Measurements from ENCODE around the gene EPHB1. TPM values are rescaled to one million over a fixed set of nuclear protein-coding genes. Genes with fewer than 3 reads are reported as not detected.
"Not testable (repeated sequence)": the region's sequence is repeated elsewhere in the genome, so short reads cannot be mapped to it uniquely, and the experiment has no call there.

The EPHB1 gene
- total RNA-seq, 1 donor from 2014 or later = 1.9 TPM

DNA sequence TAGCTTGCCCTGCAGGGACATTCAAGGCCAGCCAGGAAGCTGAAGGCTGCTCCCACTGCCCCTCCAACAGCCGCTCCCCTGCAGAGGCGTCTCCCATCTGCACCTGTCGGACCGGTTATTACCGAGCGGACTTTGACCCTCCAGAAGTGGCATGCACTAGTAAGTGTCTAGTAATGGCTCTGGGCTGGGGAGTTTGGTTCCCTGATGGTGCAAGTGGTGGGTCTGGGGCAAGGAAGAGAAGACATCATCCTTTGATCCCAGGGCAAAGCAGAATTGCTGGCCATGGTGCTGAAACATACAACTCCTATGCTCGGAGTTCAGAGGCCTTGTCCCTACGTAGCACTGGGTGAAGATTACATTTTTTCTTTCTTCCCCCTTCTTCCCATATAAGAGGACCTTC, 311.4 kb downstream of the EPHB1 start:
- no peak for DNase-seq (ENCODE audit: low spot score)

DNA sequence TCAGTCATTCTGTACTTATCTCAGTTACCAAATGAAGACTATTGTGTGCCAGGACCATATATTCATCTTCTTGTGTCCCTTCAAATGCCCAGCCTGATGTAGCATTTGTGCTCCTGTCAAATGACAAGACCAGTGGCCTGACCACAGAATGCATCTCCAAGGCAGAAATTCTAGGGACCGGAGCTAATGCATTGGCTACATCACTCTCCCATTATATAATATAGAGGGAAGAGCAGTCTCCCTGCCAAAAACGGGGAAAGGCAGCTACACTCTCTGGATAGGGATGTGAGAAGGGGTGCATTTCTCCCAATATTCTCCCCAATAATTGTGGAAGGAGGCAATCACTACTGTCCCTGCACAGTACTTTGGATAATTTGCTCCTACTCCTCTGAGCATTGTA, 312.0 kb downstream of the EPHB1 start:
- DNase-seq (ENCODE audit: low spot score) = no peak

DNA sequence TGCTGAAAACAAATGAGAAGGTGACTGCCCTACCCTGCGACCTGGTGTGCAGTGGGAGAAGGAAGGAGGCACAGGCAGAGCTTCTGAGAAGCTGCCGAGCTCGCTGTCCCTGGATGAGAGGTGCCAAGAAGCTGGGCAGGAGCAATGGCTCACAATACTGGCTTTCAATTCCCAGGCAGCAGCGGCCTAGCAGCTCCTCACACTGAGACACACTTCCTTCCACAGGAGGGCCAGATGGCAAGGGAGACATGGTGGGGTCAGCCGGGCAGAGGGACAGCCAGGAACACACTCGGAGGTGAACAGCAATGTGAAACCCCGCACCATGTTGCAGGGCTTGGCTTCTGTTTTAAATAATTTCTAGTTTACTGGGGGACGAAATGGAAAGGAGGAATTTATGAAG, 314.6 kb downstream of the EPHB1 start:
- DNase-seq (ENCODE audit: low spot score) = no peak

DNA sequence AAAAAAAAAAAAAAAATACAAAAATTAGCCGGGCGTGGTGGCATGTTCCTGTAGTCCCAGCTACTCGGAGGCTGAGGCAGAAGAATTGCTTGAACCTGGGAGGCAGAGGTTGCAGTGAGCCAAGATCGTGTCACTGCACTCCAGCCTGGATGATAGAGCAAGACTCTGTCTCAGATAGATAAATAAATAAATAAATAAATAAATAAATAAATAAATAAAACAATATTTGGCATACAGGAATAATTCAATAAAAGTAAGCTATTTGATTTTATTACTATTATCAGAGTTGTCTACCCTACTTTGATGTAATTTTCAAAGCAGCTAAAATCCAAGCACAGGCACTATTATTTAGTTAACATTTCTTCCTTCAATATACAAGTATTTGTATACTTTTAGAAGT, 319.5 kb downstream of the EPHB1 start:
- DNase-seq (ENCODE audit: low spot score) = not testable (repeated sequence)

DNA sequence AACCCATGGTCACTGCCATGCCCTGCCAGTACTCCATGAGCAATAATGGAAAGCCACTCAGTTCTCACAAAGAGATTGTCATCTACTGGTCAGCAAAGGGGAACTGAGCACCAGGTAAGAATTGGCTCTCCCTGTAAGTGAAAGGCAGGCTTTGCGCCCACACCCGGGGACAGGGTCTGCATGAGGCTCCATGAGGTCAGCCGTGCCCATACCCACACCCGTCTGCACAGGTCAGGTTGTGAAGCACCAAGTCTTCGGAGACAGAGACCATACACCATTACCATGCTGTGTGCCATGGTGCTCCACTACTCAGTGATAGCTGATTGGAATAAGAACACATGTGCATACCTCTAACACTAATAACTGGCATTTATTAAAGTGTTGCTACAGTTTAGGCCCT, 322.9 kb downstream of the EPHB1 start:
- DNase-seq (ENCODE audit: low spot score) = no peak

DNA sequence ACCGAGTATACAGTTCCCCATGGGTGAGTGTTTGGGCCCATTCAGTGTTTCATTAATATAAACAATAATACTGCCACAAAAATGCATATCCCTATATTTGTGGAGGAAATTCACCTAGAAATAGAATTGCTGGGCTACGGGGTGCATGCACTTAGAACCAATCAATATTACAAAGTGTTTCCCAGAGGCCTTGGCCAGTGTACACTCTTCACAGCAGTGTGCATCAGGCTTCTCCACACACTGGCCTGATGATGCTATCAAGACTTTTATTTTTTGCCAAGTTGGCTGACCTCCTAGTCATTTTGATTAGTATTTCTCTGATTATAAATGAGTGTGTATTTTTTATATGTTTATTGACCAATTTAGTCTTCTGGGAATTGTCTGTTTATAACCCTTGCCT, 323.7 kb downstream of the EPHB1 start:
- no peak for DNase-seq (ENCODE audit: low spot score)

DNA sequence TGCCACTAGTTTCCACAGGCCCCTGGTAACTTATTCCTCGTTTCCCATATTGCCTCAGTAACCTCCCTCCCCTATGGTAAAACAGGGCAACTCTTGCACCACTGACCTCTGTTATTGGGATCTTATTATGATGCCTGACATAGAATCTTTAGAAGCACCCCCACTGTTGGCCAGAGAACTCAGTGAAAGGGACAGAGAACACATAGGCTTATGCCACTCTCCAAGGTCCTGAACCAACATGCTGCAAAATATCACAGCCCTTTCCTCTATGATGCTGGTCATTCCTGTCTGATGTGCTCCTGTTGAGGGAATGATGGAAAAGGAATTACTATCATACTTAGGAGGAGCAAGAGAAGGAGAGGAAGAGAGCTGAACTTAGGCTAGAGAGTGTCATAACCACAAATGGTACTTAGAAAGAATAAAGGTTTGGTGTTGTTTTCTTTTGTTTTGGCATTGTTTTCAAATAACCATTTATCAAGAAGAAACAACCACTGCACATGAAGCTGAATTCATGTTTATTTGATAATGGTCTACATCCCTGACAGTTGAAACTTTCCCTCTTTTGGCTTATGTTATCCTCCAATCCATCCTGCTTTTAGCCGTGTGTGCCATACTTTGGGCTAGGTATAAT, 330.2 kb downstream of the EPHB1 start:
- no peak for DNase-seq (ENCODE audit: low spot score)

DNA sequence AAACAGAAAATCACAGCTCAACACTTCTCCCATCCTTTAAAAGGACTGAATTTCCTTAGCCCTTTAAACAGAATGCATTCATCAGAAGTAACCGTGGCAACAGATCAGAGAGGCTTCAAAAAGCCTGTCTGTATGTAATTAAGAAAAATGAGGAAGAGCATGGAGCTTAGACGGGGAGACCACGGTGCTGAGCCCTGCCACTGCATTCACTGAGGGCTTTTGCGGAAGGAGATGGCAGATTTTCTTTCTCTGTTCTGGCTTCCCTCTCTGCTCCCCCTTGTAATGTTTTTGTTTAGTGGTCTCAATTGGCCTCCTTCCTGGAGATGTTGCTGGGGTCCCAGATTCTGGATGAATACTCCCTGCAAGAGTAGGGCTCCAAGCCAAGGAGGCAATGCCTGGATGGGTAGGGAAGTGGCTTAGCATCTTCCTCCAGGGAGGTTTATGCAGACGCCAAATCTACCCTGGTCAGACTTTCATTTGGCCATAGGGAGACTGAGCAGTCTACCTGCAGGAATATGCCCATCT, 332.9 kb downstream of the EPHB1 start:
- no peak for DNase-seq (ENCODE audit: low spot score)

DNA sequence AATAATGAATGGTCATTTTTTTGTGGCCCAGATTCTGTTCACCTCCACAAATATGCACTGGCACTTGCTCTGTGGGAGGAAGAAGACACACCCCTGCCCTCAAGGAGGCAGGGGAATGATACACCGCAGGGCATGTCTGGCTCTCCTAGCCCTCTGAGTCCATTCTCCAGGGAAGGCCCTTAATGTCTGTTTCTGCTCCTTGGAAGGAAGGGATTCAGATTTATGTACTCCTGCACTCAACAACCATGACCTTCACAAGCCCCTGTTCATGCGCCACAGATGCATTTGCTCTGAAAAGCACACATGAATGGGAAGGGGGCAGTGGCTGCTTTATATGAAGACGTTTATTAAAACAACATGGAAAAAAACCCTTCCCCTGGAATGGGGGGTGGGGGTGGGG, 333.8 kb downstream of the EPHB1 start:
- DNase-seq (ENCODE audit: low spot score) = no peak

DNA sequence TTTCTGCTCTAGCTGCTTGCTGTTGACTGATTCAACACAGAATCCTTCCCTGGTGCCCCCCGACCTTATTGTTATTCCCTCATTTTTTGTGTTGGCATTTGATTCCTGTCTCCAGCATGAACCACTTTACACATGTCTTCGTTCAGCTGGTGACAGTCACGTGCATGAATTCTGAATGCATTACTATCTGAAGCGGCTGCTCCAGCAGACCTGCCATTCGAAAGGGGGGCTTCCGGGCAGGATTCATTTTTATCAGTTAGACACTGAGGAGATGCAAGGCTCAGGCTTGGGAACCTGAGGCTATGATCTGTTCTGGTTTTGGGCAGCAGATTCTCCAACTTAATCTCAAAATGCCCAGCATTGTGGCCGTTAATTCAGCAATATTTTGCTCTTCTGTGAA, 336.2 kb downstream of the EPHB1 start:
- DNase-seq (ENCODE audit: low spot score) = no peak

DNA sequence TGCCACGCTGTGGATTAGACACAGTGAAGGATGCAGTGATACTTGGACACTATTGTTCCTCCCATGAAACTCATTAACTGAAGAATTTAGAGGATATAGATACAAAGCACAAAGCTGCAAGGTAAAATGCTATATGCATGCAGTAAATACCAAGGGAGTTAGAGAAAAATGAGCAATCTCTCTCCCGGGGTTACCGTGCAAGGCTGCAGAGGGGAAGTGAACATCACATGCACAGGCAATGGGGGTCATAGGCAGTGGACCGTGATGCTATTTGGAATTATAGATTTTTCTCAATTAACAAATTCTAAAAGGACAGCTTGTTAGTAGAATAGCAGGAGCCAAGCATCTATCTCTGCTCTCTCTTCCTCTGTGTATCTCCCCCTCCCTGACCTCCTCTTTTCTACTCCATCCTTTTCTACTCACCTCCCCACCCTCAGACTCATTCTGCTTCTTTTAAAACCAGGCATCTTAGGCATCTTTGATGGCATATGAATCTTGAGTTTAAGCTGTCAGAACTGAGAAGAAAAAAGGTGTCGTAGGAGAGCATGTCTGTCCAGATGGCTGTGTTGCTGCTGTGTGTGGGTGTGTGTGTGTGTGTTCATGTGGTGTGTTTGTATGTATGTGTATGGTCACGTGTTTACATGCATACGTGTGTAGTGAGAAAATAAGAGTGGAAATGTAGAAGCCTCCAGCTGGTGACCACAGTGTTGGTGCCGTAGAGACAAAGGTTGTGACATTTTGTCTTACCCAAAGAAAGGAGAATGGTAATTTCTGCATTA, 339.0 kb downstream of the EPHB1 start:
- no peak for DNase-seq (ENCODE audit: low spot score)

DNA sequence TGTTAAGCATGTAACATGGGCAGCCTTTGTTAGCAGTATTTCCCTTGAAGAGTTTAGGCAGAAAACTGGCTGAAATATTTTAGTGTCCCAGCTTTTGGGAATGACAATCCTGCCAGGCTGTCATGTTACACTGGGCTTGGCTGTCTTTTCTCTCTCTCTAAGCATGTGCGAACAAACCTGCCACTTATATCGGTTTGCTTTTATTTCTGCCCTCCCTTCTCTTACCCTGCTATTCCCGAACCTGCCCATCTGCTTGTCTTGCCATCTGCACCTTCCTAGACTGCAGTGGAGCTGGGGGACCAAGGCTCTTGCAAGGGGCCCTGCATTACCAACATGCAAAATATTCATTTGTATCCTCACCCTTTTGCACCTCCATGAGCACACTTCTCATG, 339.6 kb downstream of the EPHB1 start:
- no peak for DNase-seq (ENCODE audit: low spot score)

DNA sequence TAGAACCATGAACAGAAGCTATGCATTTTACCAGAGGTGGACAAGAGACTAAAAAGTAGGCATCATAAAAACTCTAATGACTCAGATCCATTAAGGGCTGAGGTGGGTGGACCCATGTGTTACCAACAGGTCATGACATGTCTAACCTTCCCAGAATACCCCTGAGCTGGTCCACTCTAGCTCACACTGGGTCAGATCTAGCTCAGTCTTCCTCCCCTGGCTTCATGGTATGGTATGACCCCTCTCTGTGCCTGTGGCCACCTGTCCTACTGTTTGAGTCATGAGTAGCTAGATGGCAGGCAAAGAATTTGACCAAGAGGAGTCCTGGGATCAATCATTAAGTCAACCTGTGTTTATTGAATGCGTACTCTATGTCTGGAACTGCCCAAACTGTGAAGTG, 340.4 kb downstream of the EPHB1 start:
- no peak for DNase-seq (ENCODE audit: low spot score)

DNA sequence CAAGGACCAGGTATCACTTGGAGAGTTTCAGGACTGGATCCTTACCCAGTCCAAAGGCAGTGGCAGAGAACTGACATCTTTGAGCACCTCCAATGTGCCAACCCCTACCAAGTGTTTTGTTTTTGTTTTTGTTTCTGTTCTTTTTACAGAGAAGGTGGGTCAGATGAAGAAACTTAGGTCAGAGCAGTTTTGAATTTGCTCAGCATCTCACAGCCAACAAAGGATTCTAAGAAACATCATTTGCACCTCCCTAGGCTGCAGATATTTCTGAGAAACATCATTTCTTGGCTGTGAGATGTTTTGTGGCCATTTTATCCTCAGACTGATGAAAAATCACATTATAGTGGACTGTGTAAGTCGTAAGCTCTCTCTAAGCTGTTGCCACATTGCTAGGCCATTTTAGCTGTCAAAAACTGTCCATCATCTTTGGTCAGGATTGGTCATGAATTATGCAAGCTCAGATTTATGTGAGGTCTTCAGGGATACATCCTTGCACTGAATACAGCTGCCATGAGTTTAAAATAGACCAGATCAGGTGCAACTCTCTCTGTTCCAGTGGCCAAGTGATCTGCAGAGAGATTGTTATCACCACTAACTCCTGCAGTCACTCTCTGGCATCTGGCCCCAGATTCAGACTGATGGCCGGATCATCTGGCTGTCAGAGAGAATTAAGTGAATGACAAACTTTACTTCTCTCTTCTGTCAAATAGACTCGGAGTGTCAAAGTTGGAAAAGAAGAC, 341.5 kb downstream of the EPHB1 start:
- no peak for DNase-seq (ENCODE audit: low spot score)

DNA sequence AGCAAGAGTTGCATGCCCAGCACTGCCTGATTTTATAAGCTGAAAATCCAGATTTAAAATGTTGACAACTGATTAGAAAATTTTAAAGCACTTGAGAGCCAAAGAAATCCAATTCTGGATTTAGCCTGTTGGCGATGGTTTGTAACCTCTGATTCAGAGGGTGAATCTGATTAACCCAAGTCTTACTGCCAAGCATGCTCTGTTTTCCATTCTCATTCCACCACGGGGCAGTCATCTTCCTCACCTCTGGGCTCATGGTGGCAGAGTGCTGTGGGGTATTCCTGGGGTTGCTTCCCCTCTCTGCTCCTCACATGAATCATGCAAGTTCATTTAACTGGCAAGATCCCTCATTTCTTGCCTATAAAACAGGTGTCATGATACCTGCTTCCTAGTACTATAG, 342.2 kb downstream of the EPHB1 start:
- no peak for DNase-seq (ENCODE audit: low spot score)

DNA sequence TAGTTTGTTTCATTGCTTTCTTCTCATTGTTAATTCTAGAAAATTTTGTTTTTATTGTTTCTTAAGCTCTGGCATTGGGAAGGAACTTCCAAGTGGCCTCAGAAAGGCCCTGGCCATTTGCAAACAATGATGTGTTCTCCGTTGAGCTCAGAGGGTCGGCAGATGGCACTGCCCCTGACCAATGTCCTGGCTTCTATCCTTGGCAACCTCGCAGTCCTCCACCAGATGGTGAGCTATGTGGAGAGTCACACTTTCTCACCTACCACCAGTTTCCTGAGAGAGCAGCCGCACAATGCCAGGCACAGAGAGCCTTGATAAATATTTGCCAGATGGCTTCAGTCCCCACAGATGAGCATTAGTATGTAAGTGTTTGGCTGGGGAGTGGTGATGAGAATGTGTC, 343.7 kb downstream of the EPHB1 start:
- DNase-seq (ENCODE audit: low spot score) = no peak

DNA sequence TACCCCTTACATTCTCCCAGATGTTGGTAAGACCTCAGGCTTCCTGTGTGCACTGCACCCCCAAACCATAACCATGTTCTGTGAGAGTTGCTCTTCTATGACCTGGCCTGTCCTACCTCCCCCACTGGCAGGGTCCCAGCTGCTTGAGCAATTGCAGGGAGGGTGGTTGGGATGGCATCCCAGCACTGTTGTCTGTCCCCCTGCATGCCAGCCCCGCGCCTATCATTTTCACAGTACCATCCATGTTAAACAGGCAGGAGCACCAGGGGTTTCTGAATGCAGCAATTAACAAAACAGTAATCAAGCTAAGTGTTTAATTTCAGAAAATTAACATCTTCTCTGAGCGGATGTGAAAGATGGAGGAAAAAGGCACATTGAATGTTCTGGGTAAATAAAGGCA, 345.5 kb downstream of the EPHB1 start:
- no peak for DNase-seq (ENCODE audit: low spot score)

DNA sequence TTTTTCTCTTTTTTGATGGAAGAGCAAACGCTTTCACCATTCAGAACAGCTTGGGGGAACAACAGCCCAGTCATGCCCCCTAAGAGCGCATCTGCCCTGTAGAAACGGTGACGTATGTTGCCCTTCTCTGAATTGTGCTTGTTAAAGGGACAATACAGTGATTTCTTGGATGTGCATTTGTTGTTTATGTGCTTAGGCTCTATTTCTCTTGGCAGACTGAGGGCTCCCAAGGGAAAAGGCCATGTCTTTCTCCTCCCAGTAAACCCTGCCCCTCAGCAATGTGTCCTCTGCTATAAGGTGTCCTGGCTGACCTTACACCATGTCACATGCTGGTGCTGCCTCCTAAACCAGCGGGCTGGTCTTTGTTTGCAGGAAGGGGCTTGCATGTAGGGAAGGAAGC, 346.1 kb downstream of the EPHB1 start:
- DNase-seq (ENCODE audit: low spot score) = no peak

DNA sequence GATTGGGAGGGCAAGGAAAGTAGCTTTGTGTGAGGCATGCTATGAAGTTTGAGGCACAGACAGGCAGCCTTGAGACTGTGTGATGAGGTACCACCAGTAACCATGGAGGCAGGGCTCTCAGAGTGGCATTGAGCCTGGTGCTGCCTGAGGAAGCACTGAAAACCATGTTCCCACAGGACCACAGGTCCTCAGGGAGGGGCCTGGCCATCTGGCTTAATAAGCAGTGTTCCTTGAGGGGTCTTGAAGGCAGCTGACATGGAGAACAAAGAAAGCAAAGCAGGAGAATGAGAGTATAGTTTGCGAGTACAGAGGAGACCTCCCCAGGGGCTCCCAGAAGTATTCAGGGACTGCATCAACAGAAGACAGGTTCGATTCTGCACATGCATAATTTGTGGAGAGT, 346.6 kb downstream of the EPHB1 start:
- DNase-seq (ENCODE audit: low spot score) = no peak

DNA sequence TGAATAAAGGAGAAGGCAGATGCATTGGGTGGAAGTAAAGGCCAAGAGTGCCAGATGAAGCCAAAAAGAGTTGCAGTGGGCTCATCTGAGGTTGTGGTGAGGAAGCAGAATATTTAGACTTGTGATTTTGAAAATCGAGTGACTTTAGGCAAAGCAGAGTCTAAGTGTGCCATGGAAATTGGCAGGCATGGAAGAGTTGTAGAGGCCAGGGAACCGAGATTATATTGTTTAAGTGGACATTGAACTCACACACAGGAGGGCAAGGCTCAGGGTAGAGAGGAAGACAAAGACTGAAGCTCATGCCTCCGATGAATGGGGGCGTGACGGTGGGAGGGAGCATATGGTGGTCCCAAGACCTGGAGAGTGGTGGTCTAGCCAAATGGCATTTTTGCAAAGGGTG, 347.5 kb downstream of the EPHB1 start:
- DNase-seq (ENCODE audit: low spot score) = no peak

DNA sequence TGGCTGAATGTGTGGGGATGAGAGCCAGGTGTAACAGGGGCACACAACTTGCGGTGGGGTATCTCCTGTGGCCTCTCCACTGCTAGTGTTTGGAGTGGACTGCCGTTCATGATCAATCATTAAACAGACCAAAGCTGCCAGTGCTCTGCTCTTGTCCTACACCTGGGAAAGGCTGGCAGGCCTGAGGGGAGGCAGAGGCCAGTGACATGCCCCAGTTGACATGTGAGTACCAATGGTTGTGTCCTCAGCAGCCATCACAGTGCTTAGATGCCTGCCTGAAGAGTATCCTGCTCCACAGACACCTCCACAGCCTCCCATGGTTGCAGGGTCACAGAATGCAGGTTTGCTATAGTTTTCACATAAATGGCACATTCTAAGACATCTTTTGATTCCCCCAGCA, 348.4 kb downstream of the EPHB1 start:
- DNase-seq (ENCODE audit: low spot score) = no peak

DNA sequence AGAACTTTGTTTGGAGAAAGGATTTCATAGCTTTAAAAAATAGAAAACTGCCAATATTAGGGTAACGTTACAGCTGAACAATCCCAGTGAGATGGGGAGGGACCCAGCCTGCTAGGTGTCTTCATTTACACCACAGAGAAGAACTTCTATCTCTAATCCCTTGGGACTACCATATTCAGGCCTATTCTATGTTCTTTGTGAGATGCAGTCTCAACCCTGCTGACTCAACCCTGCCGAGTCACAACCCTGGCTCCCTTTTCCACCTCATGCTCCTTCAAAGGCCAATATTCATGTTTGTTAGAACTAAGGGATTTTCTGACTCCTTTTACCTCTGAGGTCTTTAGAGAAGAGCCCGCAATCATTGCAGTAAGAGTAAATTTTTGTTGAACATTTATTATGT, 350.5 kb downstream of the EPHB1 start:
- no peak for DNase-seq (ENCODE audit: low spot score)
